HL-60 (cell line): ENCODE data around the gene PACRG.

Experiments used
- CTCF ChIP-seq: IDR thresholded peaks from one replicate; pipeline ENCODE4 v1.5.1; 2011; ENCODE audit warnings: low read length, control low read depth, inconsistent platforms; ENCODE audit not compliant: insufficient read depth
- POLR2AphosphoS5 ChIP-seq: IDR thresholded peaks from 2 replicates; pipeline ENCODE4 v1.6.1; 2012; ENCODE audit warnings: low read depth
- REST ChIP-seq: IDR thresholded peaks from 2 replicates; pipeline ENCODE4 v1.6.1; 2012; ENCODE audit warnings: low read depth; ENCODE audit not compliant: insufficient replicate concordance

GRCh38 chr6:163343609-163344008 is 615.8 kb downstream of the PACRG start:
- TF ChIP-seq POLR2AphosphoS5 = no peak
- TF ChIP-seq CTCF = no peak
- no peak for TF ChIP-seq REST
